NCI-H446 treated with DMSO at 0.1 percent for 48 hours (cell line): Measurements from ENCODE around the gene OR3A2.
"Not testable (repeated sequence)": the region's sequence is repeated elsewhere in the genome, so short reads cannot be mapped to it uniquely, and the experiment has no call there.

ENCODE experiments used
- DNase-seq: peaks from one replicate; lab custom pipeline; 2025; lab: John Stamatoyannopoulos, UW

OR3A2 gene

DNA sequence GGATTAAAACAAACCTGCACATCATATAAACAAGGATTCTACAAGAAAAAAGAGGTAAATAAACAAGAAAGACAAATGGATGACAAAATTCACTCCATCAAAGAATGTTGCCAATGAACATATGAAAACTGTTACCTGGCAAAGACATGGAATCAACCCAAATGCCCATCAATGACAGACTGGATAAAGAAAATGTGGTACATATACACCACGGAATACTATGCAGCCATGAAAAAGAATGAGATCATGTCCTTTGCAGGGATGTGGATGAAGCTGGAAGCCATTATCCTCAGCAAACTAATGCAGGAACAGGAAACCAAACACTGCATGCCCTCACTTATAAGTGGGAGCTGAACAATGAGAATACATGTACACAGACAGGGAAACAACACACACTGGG lies 92.6 kb downstream of the OR3A2 start:
- DNase-seq, result not testable (repeated sequence)

DNA sequence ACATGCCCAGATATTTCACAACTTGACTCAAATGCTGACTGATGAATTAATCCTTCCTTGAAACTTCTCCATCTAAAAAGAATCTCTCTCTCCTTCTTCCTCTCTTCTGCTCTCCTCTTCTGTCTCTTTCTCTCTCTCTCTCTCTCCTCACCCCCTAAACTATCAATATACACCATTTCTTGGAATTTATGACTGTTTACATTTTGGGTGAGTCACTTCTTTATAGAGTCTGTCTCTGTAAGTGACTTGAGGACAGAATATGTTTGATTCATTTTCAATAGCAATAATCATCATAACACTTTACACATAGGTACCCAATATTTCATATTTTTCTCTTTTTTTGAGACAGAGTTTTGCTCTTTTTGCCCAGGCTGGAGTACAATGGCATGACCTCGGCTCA lies 103.2 kb downstream of the OR3A2 start:
- DNase-seq, result no peak

DNA sequence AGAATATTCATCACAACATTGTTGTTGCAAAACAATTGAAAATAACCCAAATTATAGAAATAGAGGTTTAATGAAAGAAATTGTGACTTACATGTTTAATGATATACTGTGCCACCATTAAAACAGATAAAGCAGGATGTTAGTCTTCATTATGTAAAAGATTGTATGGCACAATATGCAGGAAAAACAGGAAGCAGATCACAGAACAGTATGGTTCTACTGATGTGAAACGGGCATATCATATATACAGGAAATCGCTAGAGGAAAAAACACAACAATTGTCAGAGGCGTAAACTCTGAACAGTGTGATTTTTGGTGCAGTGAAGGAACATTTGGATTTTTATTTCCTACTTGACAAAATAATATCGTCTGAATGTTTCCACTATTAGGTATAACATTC lies 110.0 kb downstream of the OR3A2 start:
- DNase-seq, result no peak

GRCh38 chr17:3271072-3271848 lies 114.8 kb downstream of the OR3A2 start:
- DNase-seq, result no peak

DNA sequence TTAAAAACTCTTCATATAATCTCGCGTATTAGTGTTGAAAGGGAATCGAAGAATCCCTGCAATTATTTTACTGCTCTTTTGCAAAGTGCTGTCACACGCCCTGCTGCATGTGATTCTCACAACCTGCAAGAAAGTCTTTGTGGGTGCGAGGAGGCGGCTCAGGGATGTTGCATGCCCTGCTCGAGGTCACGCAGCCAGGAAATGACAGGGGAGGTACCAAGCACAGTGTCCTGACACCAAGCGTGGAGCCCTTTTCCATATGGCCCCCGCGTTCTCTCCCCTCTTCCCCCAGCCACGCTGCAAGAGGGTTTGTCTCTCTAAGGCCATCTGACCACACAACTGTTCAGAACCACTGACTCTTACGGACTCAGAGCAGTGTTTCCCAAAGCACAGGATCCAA lies 125.5 kb downstream of the OR3A2 start:
- no peak for DNase-seq

- no peak for DNase-seq
Measured at GRCh38 chr17:3260163-3260562, 125.9 kb downstream of the OR3A2 start.

DNA sequence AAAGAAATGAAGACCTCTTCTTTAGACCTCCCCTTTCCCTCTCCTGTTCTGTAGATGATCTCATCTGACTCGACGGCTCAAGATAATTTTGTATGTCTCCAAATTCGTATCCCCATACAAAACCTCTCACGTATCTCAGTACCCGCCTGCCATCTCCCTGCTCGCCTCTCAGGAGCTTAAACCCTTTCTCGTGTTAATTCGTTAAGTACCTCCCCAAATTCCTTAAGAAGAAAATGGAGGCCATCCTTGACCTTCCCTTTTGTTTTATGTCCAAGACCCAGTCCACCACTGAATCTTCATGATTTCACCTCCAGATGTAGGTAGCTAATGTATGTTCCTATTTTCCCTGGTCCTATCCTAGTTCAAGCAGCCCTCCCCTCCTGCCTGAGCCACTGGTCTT lies 129.5 kb downstream of the OR3A2 start:
- no peak for DNase-seq

- DNase-seq, result not testable (repeated sequence)
Measured at GRCh38 chr17:3249013-3249412, 137.1 kb downstream of the OR3A2 start.

DNA sequence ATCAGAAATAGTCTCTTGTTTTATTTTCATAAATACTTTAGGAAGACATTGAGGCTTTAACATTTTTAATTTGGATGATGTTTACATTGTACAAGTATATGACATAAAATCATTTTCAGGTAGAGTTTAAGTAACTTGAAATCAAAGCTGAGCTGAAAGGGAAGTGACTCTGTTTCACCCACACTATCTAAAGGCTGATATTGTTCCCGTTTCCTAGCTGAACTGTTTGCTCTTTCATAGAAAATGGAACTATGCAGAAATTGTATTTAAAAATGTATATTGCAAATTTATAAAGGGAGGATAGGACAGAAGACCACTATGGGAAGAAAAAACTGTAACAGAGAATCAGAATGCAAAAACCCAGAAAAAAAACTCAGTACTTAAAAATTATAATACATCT lies 141.3 kb downstream of the OR3A2 start:
- not testable (repeated sequence) for DNase-seq

GRCh38 chr17:3241044-3241443 lies 145.1 kb downstream of the OR3A2 start:
- DNase-seq, result not testable (repeated sequence)

DNA sequence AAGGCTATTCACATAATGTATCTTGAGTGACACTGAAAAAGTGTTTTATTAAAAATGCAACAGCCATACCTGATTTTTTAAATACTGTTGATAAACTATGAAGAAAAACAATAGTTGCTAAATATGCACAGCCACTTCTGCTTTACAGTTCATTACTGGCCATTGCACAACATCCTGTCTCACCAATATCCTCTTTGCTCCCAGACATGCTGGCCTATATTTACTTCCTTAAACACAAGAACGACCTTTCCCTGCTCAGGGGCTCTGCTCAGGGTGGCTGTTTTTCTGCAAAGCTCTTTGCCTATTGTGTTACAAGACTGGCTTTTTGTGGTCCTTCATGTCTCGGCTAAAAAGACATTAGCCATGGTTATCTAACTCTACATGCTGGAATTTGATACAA lies 147.4 kb downstream of the OR3A2 start:
- DNase-seq, result not testable (repeated sequence)

GRCh38 chr17:3232300-3232699 lies 153.8 kb downstream of the OR3A2 start:
- DNase-seq, result not testable (repeated sequence)
